Right hindlimb (tissue), 1 donor: ENCODE data around the gene NPBWR2.
A peak's percentile ranks its signal among the peaks of the same experiment; 100 is the strongest.
"Not testable (repeated sequence)": the region's sequence is repeated elsewhere in the genome, so short reads cannot be mapped to it uniquely, and the experiment has no call there.

ENCODE experiments used
- DNase-seq: peaks from one replicate; pipeline ENCODE4 v3.0.0-alpha.2; 2018

The NPBWR2 gene

DNA sequence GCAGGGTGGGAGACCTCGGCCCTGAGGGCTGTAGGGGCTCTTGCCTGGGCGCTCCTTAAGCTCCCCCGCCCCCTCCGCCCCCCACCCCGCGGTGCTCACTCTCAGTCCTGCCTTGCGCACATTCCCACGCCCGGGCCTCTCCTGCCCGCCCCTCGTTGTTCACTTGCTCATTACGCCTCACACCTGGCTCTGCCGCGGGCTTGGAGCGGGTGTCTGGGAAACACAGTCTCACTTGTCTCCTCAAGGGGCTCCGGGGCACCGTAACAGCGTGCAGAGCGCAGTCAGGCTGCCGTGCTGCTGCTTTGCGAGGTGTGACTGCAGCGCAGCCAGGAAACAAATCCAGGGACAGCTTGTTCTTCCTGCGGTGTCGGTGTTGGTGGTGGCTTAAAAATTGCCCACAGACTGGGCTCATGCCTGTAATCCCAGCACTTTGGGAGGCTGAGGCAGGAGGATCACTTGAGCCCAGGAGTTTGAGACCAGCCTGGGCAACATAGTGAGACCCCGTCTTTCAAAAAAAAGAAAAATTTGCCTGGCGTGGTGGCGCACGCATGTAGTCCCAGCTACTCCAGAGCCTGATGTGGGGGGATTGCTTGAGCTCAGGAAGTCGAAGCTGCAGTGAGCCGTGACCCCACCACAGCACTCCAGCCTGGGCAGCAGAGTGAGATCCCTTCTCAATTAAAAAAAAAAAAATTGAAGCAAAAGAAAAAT lies 4.6 kb downstream of the NPBWR2 start:
- no peak for DNase-seq

DNA sequence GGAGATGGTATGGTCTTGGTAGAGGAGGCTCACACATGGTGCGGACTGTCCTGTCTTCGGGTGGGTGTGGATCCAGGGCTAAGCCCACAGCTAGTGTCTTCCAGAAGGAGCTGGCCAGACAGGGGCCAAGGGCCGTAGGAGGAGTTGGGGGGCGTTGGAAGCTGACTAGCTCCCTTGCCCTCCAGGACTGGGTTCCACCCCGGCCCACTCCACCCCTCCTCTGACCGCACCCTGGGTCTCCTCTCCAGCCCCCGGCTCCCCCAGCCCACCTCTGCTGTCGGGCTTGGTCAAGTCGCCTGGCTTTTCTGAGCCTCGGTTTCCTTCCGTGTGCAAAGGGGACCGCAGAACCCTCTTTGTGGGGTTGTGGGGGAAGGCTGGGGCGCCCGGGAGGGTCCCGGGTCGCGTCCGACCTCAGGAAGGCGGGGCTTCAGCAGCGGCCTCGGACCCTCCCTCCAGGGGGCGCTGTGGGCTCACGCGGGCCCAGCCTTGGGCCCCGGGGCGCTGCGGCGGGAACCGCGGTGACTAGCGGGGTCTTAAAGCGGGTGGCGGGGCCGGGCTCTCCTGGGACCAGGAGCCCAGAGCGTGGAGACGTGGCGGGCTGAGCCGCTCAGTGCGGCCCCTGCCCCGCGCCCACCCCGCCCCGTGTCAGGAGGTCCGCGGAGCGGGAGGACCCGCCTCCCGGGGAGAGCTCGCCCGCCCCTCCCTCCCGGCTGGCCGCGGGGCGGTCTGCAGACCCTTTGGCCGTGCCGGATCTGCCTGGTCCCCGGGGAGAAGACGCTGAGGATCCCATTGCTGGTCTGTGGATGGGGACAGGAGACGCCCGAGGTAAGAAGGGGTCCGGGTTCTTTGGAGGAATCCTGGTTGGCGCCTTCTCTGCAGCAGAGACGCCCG lies 5.4 kb downstream of the NPBWR2 start:
- no peak for DNase-seq

GRCh38 chr20:64100946-64101688 lies 6.2 kb downstream of the NPBWR2 start:
- no peak for DNase-seq

GRCh38 chr20:64100566-64100888 lies 6.8 kb downstream of the NPBWR2 start:
- DNase-seq = no peak

GRCh38 chr20:64099880-64100565 lies 7.3 kb downstream of the NPBWR2 start:
- no peak for DNase-seq

DNA sequence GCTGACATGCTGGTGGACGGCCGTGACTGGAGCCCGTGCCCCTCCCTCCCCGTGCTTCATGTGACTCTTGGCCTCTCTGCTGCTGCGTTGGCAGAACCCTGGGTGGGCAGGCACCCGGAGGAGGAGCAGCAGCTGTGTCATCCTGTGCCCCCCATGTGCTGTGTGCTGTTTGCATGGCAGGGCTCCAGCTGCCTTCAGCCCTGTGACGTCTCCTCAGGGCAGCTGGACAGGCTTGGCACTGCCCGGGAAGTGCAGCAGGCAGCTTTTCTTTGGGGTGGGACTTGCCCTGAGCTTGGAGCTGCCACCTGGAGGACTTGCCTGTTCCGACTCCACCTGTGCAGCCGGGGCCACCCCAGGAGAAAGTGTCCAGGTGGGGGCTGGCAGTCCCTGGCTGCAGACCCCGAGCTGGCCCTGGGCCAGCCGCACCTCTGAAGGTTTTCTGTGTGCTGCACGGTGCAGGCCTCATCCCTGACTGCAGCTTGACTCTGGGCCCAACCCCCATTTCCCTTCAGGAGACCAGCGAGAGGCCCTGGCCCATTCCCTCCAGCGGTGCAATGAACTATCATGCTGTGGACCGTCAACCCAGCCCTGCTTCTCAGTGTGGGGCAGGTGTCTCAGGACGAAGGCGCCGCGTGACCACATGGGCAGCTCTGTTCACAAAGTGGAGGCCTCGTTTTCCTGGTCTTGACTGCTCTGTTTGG lies 8.1 kb downstream of the NPBWR2 start:
- DNase-seq = peak; percentile 81

DNA sequence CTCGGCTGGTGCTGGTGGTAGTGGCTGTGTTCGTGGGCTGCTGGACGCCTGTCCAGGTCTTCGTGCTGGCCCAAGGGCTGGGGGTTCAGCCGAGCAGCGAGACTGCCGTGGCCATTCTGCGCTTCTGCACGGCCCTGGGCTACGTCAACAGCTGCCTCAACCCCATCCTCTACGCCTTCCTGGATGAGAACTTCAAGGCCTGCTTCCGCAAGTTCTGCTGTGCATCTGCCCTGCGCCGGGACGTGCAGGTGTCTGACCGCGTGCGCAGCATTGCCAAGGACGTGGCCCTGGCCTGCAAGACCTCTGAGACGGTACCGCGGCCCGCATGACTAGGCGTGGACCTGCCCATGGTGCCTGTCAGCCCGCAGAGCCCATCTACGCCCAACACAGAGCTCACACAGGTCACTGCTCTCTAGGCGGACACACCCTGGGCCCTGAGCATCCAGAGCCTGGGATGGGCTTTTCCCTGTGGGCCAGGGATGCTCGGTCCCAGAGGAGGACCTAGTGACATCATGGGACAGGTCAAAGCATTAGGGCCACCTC lies 8.8 kb downstream of the NPBWR2 start:
- no peak for DNase-seq

GRCh38 chr20:64096535-64096934 lies 10.8 kb downstream of the NPBWR2 start:
- DNase-seq = no peak

DNA sequence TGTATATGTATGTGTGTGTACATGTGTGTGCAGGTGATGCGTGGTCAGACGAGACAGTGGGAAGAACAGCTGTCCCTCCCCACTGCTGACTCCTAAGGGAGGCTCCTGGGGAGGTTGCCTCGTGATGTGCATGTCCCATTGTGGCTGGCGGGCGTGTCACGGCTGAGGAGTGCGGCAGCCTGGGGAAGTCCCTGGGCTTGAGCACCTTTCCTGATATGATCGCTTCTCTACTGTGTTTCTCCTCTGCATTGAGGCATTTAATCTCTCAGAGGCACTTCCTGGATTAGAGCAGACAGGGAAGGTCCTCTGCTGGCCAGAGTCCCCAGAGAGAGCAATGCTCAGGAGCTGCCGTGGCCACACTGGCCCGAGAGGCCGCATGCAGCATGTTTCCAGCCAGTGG lies 11.4 kb downstream of the NPBWR2 start:
- DNase-seq = no peak

DNA sequence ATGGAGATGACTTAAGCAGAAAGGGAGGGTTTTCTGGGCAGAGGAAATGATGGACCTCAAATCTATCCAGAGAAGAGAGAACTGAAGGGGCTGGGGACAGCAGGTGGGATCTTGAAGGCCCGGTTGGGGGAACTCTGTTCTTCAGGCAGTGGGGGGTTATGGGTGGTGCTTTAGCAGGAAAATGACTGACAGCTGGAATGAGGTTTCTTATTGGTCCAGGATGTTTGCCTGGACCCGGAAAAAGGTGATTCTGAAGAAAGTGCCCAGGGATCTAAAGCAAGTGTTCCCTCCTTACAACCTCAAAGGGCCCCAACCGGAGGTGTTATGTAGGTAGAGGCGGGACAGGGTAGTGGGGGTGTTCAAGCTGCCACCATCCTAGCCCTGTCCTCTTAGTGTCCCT lies 11.9 kb downstream of the NPBWR2 start:
- DNase-seq = no peak

DNA sequence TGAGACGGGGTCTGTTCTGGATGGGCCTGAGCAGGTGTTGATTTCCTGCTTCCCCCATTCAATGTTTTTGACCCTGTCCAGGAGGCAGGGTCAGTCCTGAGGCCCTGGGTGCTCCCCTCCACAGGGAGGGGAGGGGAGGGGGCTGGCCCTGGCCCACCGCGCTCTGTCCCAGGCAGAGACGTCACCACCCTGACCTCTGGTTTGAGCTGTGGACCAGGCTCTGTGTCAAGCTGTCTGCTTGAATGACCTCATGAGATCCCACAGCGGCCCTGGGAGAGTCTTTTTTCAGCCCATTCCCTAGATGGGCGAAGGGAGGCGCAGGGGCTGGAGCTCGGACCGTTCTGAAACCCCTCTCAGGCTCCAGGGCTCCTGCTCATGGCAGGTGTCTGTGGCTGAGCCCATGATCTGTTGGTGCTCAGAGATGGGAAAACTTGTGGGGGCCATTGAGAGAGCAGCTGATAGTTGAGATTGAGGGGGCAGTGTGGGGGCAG lies 14.3 kb downstream of the NPBWR2 start:
- DNase-seq = no peak

GRCh38 chr20:64092258-64093012 lies 14.9 kb downstream of the NPBWR2 start:
- DNase-seq = no peak

DNA sequence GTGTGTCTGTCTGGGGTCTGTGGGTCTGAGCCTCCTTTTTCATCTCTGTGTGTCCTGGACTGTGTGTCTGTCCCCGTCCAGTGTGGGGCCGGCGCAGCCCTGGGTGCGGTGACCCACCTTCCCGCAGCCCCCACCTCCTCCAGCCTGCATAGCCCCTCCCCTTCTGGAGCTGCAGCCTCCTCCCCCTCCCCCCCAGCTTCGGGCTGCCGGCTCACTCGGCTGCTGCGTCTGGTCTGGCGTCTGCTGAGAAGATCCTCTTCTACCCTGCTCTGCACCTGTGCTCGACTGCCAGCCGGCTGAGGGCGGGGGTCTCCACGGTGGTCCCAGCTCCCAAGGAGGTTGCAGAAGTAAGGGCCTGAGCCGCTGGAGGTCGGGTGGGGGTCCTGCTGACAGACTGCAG lies 15.6 kb downstream of the NPBWR2 start:
- DNase-seq = no peak

GRCh38 chr20:64091340-64091739 lies 16.0 kb downstream of the NPBWR2 start:
- DNase-seq = no peak

- DNase-seq = no peak
Measured at GRCh38 chr20:64090165-64090564, 17.2 kb downstream of the NPBWR2 start.

- not testable (repeated sequence) for DNase-seq
Measured at GRCh38 chr20:64088586-64088985, 18.8 kb downstream of the NPBWR2 start.

DNA sequence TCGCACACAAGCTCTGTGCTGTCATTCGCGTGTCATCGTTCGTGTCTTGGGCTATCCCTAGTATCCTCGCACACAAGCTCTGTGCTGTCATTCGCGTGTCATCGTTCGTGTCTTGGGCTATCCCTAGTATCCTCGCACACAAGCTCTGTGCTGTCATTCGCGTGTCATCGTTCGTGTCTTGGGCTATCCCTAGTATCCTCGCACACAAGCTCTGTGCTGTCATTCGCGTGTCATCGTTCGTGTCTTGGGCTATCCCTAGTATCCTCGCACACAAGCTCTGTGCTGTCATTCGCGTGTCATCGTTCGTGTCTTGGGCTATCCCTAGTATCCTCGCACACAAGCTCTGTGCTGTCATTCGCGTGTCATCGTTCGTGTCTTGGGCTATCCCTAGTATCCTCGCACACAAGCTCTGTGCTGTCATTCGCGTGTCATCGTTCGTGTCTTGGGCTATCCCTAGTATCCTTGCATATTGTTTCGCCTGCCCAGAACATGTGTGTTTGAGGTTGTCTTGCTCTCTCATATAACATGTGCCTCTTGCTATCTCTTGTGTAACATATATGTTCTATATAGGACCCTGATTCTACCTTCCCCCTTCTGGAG lies 20.0 kb downstream of the NPBWR2 start:
- not testable (repeated sequence) for DNase-seq

- DNase-seq = no peak
Measured at GRCh38 chr20:64086801-64087200, 20.6 kb downstream of the NPBWR2 start.

DNA sequence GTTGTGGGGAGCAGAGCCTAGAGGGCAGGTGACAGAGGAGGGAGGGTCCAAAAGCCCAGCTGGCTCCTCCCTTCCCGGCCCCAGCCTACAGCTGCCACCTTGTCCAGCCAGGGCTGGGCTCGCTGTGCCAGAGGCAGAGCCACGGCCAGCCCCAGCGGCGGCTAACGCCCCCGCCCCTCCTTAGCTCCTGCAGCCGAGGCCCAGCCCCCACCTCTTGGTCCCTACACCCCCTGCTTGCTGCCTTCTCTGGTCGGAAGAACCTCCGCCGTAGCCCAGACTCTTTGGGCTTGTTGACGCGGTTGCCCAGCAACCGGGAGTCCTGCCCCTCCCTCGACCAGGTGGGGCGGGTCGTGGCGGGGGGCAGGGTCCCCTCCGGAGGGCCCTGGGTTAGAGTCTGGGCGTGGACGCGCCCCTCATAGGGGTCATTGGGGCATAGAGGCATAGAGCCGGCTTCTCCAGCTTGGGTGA lies 22.6 kb downstream of the NPBWR2 start:
- DNase-seq = no peak
